ENCODE measurements around the gene TEX29.

TEX29 gene

DNA sequence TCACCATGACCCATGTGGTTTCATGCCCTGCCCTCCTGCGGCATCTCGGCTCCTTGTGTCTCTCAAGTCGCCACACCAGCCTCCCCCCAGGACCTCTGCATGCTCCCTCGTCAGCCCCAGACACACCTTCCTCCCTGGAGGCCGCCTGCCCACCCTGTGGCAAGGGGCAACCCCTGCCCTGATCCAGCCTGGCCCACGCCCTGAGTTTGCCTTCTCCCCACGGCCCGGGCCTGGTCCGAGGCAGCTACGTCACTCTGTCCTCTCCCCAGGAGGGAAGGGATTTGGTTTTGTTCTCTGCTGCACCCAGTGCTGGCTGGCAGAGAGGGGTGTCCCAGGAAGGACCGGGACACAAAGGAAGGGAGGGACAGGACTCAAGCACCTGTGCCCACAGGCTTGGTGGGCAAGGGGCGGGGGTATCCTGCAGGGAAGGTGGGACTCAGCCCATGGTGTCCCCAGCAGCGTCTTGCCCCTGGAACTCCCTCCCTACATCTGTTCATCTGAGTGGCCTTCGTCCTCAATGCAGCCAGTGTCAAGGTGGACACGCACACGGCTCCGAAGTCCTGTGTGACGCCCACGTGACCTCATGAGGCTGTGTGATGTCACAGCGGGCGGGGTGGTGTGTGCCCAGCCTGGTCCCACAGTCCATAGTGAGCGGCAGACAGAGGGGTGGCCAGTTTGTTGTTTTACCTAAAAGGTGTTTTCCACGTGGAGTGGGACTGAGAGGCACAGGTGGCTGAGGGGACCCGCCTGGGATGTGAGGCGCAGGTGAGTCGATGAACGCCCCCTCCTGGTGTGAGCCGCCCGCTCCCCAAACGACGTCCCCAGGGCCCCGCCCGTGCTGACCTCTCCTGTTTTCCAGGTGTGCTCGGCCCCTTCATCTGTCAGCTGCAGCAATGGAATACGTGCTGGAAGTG is at the start of gene TEX29:
Gene TEX29 (plus strand): TSS at position 645 of the 914 bp plus-strand sequence. CDS start 249 bp downstream, at position 894.
- no peak for DNase-seq

DNA sequence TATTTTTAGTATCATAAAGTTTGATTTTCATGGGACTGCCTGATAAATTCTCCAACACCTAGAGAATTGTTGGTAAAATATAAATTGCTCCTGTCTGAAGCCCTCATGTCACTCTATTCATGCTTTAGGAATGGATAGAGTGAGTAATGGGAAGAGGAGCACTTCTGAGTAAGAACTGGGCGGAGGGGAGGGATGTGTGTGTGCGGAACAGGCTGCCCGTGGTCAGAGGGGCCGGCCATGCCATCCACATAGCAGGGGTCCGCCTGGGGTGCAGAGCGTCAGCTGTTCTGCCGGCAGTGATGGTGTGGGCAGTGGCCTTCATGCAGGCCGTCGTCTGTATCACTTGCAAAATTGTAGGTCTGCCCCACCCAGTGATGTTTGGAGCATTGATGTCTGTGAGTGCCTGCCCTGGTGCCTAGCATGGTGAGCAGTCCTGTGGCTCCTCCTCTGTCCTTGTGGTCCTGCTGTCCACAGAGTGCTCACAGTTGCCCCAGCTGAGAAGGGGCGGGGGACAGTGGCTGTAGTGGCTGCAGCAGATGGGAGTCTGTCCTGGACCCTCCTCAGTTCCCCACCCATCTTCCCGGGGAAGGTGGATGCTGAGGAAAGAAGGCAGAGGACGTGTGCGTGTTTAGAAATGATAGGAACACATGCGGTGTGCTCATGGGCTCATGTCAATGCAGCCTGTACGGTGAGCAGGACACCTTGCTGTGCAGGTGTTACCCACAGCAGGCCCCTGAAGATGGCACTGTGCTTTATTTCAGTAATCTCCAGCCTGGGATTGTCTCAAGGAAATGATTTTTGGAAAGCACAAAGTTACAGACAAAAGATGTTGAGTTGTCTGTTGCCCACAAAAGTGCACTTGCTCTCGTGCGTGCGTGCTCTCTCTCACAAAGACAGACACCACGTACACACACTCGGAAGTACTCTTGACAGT is 49.4 kb upstream of the TEX29 start:
- DNase-seq = no peak

DNA sequence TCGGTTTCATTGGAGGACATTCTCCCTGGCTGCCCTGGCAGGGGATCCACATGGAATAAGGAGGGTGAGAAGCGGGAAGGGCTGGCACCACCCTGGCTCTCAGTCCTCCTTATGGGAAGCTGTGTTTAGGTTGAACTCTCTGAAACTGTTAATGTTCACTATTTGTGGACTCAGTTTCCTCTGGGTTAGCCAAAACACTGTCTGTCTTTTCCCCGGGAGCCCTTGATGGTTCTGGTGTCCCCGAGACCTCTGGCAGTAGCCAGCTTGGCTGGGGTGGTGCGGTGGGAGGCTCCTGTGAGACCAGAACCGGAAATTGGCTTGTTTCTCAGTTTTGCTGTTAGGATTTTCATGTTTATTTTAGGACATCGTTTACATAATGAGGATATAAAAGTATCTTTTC is 48.3 kb upstream of the TEX29 start:
- DNase-seq = no peak

DNA sequence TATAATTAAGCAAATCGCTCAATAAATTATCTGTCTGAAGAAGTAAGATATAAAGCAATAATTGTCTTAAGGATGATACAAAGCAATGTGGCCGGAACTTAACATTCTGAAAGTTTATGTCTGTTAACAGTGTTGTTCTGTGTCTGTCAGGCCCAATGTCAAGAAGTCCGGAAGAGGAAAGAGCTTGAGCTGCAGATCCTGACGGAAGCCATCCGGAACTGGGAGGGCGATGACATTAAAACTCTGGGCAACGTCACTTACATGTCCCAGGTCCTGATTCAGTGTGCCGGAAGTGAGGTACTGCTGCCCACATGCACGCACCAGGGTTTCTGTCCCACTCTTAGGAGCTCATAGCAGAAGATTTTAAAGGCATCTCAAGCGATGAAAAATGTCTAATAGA is 45.1 kb upstream of the TEX29 start:
- DNase-seq = no peak

DNA sequence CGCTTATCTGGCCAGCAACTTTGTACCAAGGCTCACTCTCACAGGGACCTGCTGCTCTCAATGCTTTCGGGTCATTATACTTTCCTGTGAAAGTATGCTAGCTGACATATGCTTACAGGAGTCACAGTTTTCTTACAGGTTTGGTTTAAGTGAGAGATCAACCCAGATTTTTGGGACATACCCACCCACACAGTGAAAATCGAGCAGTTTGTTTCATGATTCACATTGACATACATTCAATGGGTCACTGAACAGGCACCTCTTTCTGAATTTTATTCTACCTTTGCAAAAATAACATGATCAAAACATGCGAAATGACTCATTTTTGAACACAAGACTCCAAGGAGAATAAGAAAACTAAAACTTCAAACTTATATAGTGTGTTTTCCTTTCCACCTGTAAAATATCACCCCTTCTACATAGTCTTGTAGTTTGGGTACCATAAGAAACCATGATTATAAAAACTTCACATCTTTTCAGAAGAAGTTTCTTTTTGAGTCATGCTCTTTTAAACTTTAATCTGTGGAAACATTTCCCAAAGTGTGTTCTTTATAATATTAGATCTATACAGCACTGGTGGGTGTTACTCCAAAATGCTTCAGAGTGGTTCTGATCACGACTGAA is 44.3 kb upstream of the TEX29 start:
- DNase-seq = no peak

DNA sequence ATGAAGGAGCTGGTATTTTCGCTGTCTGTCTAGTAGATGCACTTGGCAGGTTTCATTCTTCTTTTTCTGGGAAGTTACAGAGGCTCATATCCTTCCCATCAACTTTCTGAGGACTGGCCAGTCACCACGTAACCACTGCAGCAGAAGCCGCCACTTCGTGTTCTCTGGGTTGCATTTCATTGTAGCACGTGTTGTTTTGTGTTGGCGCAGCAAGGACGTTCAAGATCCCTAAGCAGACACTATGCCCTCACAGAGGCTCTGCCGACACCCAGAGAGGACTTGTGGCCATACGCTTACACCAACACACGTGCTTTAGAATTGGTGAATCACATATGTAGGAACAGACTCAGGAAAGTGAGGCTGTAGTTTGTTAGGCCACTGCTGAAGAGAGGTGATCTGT is 42.2 kb upstream of the TEX29 start:
- DNase-seq = no peak

DNA sequence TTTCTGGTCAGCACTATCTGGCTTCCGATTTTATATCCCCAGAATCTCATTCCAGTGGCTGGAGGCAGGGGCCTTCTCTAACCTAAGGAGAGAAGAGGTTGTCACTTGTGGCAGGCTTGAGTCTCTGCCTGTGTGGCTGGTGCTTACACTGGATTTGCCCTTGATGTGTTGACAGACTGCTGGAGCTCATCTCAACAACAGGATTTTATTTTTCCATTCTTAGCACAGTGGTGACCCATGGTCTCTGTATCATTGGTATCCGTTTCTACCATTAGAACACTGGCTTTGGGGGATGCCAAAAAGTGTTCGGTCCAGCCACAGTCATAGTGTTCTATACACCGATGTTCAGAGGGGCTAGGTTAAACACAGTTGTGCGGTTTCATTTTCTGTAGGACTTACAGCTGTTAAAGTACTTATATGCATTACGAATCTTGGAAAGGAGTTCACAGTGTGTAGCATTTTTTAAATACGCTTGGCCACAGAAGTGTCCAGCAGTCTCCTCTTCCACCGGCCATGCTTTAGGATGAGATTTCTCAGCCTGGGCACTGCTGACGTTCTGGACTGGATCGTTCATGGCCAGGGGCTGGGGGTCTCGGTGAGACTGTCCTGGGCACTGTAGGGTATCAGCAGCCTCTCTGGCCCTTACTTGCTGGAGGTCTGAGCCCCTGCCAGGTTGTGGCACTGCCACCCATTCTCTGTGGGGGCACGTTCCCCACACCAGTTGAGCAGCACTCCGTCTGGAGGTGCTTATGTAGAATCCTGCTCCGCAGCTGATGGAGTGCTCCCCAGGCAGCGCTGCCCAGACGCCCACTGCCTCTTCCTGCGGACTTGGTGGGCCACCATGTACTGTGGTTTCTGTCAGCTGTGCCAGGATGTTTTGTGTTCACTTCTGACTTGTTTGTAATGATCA is 41.4 kb upstream of the TEX29 start:
- no peak for DNase-seq

DNA sequence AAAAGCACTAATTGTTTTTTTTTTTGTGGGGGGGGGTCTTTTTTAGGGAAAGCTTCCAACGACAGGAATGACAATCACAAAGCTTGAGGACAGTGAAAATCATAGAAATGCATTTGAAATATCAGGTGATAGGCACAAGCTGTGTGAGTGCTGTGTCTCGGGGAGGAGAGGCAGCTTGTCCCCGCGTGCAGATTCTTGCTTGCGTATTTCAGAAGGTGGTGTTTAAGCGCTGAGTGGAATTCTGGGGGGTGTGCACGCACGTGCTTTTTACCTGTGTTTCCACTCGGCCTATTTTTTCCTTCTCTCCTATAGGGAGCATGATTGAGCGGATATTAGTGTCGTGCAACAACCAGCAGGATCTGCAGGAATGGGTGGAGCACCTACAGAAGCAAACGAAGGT is 40.2 kb upstream of the TEX29 start:
- no peak for DNase-seq

DNA sequence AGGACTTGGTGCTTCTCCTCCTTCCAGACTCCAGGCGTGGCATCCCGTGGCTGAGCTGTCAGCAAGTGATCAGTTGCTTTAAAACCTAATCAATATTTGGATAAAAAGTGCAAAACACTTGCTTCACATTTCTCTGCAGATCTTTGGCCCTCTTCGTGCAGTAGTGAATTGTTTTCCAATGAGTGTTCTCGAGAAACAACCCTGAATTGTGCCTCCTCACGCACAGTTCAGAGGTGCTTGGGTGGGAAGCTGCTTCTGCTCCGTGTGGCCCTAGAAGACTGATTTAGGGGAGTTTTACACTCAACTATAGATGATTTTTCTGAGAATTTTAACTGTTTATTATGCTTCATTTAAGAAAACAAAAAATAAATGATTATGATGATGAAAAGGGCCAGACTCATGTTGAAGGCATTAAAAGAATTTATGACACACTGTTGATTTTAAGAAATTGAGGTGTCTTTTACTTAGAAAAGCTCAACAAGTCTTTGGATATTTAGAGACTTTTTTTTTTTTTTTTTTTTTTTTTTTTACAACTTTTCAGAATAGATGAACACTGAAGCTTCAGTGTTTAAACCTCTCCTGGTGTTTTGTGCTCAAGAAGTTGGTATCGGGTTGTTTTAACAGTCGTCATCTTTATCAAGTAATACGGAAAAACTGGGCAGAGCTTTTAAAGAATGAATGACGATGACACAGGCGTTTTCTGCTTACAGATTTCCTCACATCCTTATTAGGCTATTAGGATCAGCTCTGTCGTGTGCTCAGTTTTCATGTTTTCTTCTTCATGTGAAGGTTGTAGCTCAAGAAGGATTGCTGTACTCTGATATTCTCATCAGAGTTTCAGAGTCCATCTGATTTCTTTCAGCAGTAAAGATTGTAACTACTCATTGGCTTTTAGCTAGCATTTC is 39.5 kb upstream of the TEX29 start:
- DNase-seq = peak; percentile 38

DNA sequence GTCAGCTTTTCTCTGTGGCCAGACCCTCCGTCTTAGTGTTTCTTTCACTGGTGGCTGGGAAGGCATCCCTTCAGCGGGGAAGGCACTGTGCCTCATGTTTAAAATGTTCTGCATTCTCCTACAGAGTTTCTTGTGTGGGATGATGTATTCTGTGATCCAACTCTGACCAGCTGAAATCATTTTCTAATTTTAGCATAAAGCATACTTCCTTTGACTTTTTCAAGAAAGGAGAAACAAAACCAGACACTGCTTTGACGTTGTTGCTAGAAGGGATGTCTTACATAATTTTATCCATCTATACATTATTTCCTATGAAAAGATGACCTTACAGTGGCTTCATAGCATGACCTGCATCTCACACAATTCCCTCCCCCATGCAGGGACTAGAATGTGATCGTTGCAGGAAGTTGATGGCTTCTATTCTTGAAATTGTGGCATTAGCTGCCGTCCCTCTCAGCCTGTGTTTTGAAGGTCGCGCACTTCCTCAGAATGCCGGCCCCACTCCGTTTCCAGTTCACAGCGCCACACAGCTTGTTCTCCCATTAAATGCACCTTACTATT is 38.6 kb upstream of the TEX29 start:
- DNase-seq = peak; percentile 98

DNA sequence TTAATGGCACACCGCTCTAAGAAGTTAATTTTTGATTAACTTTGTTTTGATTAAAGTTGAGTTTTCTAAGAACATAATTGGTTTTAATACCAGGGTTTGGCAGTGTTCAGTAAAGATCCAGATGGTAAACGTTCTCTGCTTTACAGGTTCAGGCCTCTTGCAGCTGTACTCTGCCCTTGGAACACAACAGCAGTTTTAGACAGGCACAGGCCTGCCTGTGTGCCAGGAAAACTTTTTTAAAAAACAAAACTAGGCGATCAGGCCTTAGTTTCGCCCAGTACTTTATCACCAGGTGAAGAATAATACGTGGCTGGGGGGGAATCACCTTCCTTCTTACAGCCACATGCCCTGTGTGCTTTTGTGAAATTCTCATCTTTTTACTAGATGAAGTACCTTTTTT is 38.0 kb upstream of the TEX29 start:
- no peak for DNase-seq

DNA sequence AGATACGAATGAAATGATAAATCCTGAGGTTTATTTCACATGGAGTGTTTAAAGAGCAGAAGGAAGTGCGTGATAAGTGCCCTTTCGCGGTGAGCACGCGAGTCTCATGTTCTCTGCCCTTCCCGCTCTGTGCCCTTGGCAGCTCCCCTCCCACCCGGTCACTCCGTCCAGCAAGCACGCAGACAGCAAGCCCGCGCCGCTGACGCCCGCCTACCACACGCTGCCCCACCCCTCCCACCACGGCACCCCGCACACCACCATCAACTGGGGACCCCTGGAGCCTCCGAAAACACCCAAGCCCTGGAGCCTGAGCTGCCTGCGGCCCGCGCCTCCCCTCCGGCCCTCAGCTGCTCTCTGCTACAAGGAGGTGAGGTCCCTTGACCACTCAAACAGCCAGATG is 37.4 kb upstream of the TEX29 start:
- DNase-seq = no peak

DNA sequence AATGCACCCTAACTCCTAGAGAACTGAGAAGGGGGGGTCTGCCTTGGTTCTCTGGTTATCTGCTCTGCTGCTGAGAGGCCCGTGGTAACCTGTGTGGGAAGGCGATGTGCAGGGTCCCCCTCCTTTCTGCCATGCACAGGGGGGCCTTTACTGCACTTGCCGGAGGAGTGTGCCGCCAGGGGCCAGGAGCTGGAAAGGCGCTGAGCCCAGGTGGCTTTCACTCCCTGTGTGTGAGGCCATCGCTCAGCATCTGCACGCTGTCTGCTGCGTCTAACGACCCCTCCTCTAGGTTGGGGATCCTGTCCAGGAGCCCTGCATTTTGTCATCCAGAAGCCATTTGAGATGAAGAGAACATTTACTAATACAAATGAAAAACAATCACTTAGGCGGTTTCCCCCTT is 37.0 kb upstream of the TEX29 start:
- no peak for DNase-seq

DNA sequence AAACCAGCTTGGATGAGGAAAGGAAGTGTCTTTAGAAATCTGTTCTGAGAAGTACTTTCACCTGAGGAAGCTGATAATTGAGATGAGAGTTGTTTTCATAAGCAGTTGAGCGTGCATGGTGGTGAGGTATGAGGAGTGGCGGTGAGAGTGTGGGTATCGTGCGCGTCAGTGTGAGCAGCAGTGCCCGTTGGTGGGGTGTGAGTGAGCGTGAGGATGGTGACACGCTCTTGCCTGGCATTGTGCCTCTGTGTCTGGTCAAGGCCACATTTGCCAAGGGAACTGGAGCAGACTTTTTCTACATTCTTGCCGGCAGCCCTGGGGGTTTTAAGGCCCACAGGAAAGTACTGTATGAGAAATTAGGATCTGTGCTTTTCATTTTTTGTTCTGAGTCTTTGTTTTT is 36.5 kb upstream of the TEX29 start:
- DNase-seq = no peak

DNA sequence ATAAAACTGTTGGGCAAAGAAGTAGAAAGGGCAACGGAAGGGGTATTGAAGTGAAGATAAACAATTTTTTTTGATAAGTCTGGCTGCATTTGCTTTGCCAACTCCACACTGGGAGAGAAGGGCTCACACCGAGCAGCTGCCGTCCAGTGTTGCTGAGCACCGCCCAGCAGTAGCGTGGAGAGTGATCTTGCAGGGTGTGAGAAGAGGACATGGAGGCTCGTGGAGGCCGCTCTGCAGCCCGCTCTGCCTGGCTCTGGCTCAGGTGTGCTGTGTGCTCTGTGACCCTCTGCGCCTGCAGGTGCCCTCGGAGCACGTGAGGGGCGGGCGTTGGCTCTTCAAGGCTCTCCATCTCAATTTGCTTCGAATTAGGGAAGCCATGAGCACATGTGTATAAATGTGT is 35.9 kb upstream of the TEX29 start:
- DNase-seq = no peak

DNA sequence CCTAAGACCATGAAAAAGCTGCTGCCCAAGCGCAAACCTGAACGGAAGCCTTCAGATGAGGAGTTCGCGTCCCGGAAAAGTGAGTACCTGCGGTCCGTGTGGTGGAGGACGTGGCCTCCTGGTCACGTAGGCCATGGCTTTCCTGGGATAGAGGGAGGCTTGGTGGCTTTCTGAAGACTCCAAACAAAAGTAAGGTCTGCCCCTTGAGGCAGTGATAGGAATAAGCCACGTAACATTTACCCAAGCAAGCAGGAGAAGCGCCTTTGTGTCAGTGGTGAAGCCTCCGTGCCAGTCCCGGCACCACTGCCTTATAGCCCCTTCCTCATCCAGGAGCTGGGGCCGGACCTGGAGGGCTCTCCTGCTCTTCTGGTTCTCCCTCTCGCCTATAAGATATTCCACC is 34.3 kb upstream of the TEX29 start:
- no peak for DNase-seq

DNA sequence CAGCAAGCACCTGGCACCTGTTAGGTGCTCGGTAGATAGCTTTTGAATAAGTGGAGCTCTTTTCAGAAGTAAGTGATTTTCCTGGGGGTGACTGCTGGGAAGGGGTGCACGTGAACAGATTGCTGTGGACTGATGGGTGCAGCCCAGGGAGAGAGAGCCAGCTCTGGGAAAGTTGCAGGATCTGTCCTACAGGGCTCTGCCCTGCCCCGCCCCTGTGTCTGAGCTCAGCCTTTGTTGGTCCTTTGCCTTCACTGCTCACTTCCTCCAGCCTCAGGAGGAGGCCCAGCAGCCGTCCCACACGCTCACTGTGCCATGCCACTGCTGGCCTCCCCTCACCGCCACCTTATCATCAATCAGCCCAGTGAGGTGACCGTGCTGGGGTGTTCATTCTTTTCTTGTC is 33.7 kb upstream of the TEX29 start:
- DNase-seq = no peak

DNA sequence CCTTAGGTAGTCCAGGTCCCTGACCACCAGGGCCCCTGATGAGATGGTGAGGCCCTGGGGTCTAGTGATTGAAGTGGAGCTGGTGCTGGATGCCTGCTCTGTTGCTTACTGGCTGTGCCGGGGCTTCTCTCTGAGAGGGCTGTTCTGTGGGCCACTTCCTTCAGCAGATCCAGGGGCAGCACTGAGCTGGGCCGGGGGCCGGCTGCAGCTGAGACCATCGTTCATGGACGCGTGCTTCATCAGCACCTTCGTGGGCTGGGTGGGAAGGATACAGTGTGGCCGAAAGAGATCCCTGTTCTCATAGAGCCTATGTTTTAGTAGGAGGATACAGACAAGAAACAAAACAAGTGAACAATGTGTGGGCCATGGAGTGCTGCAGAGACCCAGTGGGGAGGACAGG is 33.2 kb upstream of the TEX29 start:
- DNase-seq = no peak

DNA sequence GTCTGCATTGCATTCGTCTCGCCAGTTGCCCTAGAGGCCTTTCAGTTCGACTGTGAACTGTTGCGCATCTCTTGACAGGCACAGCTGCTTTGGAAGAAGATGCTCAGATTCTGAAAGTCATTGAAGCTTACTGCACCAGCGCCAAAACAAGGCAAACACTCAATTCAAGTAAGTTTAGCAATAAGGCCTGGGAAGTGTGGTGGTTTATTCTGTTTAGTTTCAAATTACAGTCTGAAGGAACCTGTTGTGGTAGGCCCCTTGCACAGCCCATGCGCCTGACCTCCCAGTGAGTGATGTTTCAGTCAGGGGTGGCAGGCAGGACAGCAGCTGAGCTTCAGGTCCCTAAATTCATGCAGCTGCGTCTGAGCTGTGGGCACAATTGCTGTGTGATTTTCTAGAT is 32.2 kb upstream of the TEX29 start:
- no peak for DNase-seq

DNA sequence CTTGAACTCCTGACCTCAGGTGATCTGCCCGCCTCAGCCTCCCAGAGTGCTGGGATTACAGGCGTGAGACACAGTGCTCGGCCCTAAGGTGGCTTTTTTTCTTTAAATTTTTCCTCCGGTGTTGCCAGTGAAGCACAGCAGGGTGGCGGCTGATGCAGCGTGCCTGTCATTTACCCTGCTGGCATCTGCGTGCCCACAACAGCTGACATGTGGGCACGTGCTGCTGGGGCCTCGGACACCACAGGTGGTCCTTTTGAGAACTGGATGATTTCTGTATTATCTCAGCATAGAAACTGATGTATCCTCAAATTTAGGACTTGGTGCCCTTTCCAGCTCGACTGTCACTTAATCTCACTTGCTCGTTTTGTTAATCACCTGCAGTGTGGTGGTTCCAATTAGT is 31.2 kb upstream of the TEX29 start:
- no peak for DNase-seq

DNA sequence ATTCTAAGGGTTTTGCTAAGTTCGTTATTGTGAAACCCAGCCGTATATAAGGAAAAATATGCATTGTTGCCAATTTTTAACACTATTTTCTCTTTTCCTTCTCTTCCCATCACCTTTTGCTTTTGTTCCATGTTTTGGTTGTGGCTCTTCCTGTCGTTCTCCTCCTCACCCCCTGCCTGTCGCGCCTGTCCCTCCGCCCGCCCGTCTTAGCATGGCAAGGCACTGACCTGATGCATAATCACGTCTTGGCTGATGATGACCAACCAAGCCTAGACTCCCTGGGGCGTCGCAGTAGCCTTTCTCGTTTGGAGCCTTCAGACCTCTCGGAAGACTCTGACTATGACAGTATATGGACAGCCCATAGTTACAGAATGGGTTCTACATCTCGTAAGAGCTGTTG is 28.5 kb upstream of the TEX29 start:
- no peak for DNase-seq
